ENCODE data around the gene OR2AK2.

The OR2AK2 gene

GRCh38 chr1:247942624-247943023, 22.4 kb upstream of the OR2AK2 start:
- DNase-seq (ENCODE audit: low spot score): no peak
- Histone ChIP-seq H3K27ac (no peak overlapping the region), H3K4me3 (no peak overlapping the region)
- TF ChIP-seq CTCF (IDR thresholded peaks at IDR 0.05): no peak

GRCh38 chr1:247948558-247948957, 16.5 kb upstream of the OR2AK2 start, which contains the start of gene OR2L8:
Gene OR2L8 (plus strand): TSS chr1:247948858. CDS start chr1:247948858, 0 bp downstream.
- Histone ChIP-seq H3K27ac (no peak within 1 kb of the TSS), H3K4me3 (no peak within 1 kb of the TSS)
- no peak for TF ChIP-seq CTCF (IDR thresholded peaks at IDR 0.05)
- DNase-seq (ENCODE audit: low spot score): no peak

GRCh38 chr1:247953408-247953807, 11.6 kb upstream of the OR2AK2 start:
- H3K4me3 ChIP-seq: no peak overlapping the region
- no peak for DNase-seq (ENCODE audit: low spot score)
- no peak for TF ChIP-seq CTCF (IDR thresholded peaks at IDR 0.05)
- no peak overlapping the region for H3K27ac ChIP-seq

- DNase-seq (ENCODE audit: low spot score): no peak
- no peak for TF ChIP-seq CTCF (IDR thresholded peaks at IDR 0.05)
- Histone ChIP-seq H3K4me3 (no peak overlapping the region), H3K27ac (no peak overlapping the region)
Observed at GRCh38 chr1:247961791-247962190, 3.2 kb upstream of the OR2AK2 start.

- H3K27ac ChIP-seq: no peak overlapping the region
- TF ChIP-seq CTCF (IDR thresholded peaks at IDR 0.05): no peak
- H3K4me3 ChIP-seq: no peak overlapping the region
- no peak for DNase-seq (ENCODE audit: low spot score)
Observed at GRCh38 chr1:247962911-247963588, 2.0 kb upstream of the OR2AK2 start.

GRCh38 chr1:247966532-247967204, 1.6 kb downstream of the OR2AK2 start:
- Histone ChIP-seq H3K4me3 (no peak overlapping the region), H3K27ac (no peak overlapping the region)
- TF ChIP-seq CTCF (IDR thresholded peaks at IDR 0.05): no peak
- no peak for DNase-seq (ENCODE audit: low spot score)

GRCh38 chr1:247992986-247993385, 28.0 kb downstream of the OR2AK2 start:
- no peak for DNase-seq (ENCODE audit: low spot score)
- Histone ChIP-seq H3K4me3 (no peak overlapping the region), H3K27ac (no peak overlapping the region)
- TF ChIP-seq CTCF (IDR thresholded peaks at IDR 0.05): no peak
